NK-92 (cell line): Measurements from ENCODE around the gene TRAPPC5.
A peak's percentile ranks its signal among the peaks of the same experiment; 100 is the strongest.

Experiments
- DNase-seq: peaks from one replicate; lab custom pipeline; 2025; ENCODE audit not compliant: unreplicated experiment; lab: John Stamatoyannopoulos, UW

The TRAPPC5 gene

GRCh38 chr19:7674010-7675005 lies 6.3 kb upstream of the TRAPPC5 start:
- no peak for DNase-seq

- DNase-seq, result no peak
Measured at GRCh38 chr19:7676376-7676775, 4.3 kb upstream of the TRAPPC5 start.

GRCh38 chr19:7676854-7677253 lies 3.8 kb upstream of the TRAPPC5 start, which contains the start of gene MCEMP1:
Gene MCEMP1 (plus strand): TSS chr19:7677090. CDS start chr19:7677121, 31 bp downstream.
- no peak for DNase-seq

- no peak for DNase-seq
Measured at GRCh38 chr19:7677669-7678311, 2.8 kb upstream of the TRAPPC5 start.

GRCh38 chr19:7678971-7679751 lies 1.5 kb upstream of the TRAPPC5 start:
- no peak for DNase-seq

- no peak for DNase-seq
Measured at GRCh38 chr19:7679771-7680605, 645 bp upstream of the TRAPPC5 start.

- peak; percentile 43 for DNase-seq
Measured at GRCh38 chr19:7681340-7682174, 924 bp downstream of the TRAPPC5 start.

- DNase-seq, result no peak
Measured at GRCh38 chr19:7682175-7682855, 1.7 kb downstream of the TRAPPC5 start.

GRCh38 chr19:7685546-7686445 lies 5.2 kb downstream of the TRAPPC5 start:
- no peak for DNase-seq

GRCh38 chr19:7687177-7687576 lies 6.5 kb downstream of the TRAPPC5 start:
- DNase-seq, result no peak

GRCh38 chr19:7689165-7689564 lies 8.5 kb downstream of the TRAPPC5 start:
- DNase-seq, result no peak

- DNase-seq, result no peak
Measured at GRCh38 chr19:7690779-7691258, 10.2 kb downstream of the TRAPPC5 start.

GRCh38 chr19:7691497-7691896 lies 10.9 kb downstream of the TRAPPC5 start:
- no peak for DNase-seq

- DNase-seq, result no peak
Measured at GRCh38 chr19:7692417-7693088, 11.9 kb downstream of the TRAPPC5 start.

GRCh38 chr19:7694499-7694898 lies 13.9 kb downstream of the TRAPPC5 start:
- no peak for DNase-seq

- no peak for DNase-seq
Measured at GRCh38 chr19:7697721-7698287, 17.2 kb downstream of the TRAPPC5 start.

GRCh38 chr19:7698583-7698982 lies 17.9 kb downstream of the TRAPPC5 start:
- no peak for DNase-seq
